ENCODE data around the gene ARHGAP22.

ARHGAP22 gene

GRCh38 chr10:48526846-48527505, 77.9 kb downstream of the ARHGAP22 start:
- DNase-seq: no peak

GRCh38 chr10:48526011-48526821, 78.7 kb downstream of the ARHGAP22 start:
- no peak for DNase-seq

DNA sequence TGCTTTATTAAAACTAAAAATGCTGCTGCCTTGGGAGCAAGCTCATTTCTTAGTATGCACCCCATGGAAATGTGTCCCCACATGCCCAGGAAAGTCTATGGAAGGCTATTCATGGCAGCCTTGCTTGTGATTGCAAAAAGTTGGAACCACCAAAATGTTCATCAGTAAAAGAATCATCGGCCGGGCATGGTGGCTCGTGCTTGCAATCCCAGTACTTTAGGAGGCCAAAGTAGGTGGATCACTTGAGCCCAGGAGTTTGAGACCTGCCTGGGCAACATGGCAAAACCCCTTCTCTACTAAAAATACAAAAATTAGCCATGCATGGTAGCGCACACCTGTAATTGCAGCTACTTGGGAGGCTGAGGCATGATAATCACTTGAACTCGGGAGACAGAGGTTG, 79.8 kb downstream of the ARHGAP22 start:
- no peak for DNase-seq

DNA sequence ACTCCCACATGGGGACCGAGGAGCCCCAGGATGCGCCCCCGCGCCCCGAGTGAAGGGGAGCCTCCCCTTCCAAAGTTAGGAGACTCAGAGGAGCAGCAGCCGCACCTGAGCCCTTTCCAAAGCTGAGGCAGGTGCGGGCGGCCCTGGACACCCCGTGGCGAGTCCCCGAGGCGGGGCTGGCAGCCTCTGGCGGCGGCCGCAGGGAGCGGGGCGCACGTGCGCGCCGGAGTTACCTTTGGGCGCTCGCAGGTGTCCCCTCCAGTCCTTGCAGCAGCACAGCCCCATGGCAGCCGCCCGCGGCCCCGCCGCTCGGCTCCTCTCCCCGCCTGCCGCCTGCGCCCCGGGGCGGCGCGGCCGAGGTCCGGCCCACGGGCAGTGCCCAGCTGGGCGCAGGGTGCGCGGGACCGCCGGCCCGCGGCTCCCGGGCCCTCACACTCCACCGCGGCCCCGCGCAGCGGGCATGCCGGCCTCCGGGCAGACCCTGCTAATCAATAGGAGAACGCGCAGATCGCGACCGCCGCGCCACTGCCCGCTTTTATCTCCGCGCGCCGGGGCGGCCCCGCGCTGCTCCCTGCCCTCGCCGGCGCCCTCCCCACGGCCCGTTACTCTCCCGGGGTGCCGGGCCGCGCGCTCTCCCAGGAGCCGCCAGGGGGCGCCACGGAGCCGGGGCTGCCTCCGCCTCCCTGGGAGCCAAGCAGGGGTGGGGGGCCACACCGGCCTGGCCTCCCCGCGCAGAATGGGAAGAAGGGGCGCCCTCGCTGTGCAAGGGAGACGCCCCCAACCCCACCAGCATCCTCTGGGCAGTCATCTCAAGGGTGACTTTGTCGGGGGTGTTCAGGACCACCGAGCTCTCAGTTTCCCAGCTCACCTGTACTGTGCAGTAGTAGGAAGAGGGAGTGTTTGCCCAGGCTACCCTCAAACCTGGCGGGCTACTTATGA, 80.8 kb downstream of the ARHGAP22 start:
- no peak for DNase-seq

- no peak for DNase-seq
Observed at GRCh38 chr10:48523212-48523819, 81.6 kb downstream of the ARHGAP22 start.

GRCh38 chr10:48522011-48522765, 82.7 kb downstream of the ARHGAP22 start:
- no peak for DNase-seq

DNA sequence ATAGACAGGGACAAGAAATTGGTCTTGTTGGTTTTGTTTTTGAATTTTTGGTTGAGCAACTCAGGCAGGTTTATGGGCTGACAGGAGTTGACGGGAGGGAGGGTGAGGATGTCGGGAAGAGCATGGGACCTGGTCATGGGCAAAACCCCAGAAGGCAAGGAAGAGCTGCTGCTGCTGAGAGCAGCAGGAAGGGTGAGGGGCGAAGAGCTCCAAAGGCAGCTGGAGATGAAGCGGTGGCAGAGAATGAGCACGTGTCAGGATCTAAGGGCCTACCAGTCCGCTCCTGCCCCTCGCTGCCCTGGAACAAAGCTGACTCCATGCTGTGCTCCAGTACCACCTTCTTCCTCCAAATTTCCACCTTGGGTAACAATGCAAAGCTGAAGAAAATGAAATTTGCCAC, 84.3 kb downstream of the ARHGAP22 start:
- no peak for DNase-seq

GRCh38 chr10:48520184-48520506, 84.7 kb downstream of the ARHGAP22 start:
- no peak for DNase-seq

- DNase-seq: no peak
Observed at GRCh38 chr10:48519481-48520183, 85.2 kb downstream of the ARHGAP22 start.

- no peak for DNase-seq
Observed at GRCh38 chr10:48518986-48519385, 85.9 kb downstream of the ARHGAP22 start.

DNA sequence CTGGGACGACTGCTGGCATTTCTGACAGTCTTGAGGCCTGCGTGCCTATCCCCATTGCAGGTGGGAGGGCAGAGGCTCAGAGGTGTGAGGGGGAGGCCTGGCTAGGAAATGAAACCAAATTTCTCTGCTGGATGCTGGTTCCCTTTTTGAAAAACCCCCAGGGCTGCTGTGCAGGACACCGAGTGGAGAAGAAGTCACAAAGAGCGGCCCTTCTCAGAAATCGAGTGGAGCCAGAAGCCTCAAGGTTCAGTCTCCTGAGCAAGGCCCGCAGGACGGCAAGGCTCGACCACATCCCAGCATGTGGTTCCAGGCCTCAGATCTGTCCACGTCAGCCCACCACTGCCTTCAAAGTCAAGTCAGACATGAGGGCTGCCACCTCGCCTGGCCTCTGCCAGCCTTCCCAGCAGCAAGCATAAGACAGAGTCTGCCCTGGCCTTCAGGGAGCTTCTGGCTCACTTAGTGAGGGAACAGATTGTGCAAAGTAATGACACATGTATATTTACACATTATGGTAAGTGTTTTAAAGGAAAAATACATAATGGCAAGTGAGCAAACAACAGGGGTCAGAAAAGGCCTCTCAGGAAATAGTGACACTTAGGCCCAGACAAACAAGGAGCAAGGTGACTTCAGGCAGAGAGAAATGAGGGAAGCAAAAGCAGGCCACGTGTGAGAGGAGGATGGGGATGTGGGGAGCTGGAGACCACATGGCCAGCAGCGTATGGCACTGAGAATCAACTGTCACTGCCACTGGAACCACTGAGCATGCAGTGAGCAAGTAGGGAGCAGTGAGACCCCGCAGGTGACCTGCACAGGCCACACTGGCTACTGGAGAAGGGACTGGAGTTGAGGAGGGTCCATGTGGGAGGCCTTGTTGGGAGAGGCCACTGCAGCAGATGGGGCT, 86.7 kb downstream of the ARHGAP22 start:
- no peak for DNase-seq

GRCh38 chr10:48517482-48517881, 87.4 kb downstream of the ARHGAP22 start:
- DNase-seq: no peak

GRCh38 chr10:48516911-48517310, 88.0 kb downstream of the ARHGAP22 start:
- DNase-seq: no peak

- no peak for DNase-seq
Observed at GRCh38 chr10:48514916-48515315, 90.0 kb downstream of the ARHGAP22 start.

- DNase-seq: no peak
Observed at GRCh38 chr10:48514255-48514654, 90.6 kb downstream of the ARHGAP22 start.

DNA sequence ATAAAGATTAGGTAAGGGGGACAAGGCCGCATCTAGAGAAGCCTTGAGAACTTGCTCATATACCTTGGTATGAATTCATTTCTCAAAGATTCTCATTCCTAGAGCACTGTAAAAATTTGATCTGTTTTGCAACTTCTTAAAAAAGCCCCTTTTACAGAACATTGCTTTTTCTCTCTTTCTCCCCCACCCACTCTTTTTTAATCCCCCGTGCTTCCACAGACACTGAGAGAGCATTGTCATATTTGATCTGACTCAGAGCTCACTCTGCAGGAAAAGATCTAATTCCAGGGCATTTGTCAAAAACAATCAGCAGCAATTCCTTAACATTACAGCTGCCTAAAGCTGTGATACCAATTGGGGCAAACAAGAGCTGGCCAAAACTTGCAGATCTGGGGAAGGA, 92.0 kb downstream of the ARHGAP22 start:
- DNase-seq: no peak

DNA sequence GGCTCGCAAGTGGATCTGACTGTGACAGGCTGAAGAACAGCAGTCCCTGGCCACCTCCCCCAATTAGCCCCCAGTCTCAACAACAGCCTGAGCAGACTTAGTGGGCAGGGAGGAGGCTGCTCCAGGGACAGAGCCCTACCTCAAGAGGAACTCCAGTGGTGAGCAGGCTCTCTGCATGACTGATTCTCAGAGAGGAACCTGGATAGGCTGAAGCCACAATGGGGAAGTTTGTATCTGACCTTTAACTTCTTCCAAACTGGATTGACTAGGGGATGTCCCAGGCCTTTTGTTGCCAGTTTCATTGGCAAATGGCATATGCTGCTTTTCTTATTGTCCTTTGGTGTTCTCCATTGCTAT, 93.0 kb downstream of the ARHGAP22 start:
- no peak for DNase-seq

DNA sequence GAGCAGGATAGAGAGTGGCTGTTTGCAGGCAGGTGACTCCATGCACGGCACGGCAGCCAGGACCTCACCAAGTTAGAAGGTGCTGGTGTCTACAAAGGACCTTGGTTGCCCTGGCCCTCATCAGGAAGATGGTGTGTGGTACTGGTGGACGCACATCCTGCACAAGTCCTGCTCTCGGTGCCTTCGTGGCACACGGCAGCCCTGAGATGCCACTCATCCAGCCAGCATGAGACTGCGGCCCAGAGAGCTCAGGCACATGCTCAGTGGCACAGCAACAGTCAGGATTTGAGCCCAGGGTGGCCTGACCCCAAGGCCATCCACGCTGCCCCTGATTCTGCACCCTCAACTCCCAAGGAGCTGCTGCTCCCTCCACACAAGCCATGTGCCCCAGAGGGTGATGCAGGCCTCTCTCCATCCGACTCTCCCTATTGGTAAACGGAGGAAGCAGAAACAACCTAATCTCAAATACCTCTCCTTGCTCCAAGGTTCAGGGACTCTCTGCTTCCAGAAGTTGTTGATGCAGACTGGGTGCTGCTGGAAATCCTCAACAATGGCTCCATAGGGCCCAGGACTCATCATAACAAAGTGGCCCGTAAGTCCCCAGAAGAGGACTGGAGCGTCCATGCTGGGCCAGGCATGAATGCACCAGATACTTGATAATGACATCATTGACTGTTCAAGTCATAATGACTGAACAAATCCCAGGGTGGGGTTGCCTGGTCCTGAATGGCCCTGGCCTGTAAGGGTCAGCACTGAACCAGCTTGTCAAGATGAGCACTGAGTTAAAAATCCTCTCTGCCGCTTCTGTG, 93.6 kb downstream of the ARHGAP22 start:
- no peak for DNase-seq

DNA sequence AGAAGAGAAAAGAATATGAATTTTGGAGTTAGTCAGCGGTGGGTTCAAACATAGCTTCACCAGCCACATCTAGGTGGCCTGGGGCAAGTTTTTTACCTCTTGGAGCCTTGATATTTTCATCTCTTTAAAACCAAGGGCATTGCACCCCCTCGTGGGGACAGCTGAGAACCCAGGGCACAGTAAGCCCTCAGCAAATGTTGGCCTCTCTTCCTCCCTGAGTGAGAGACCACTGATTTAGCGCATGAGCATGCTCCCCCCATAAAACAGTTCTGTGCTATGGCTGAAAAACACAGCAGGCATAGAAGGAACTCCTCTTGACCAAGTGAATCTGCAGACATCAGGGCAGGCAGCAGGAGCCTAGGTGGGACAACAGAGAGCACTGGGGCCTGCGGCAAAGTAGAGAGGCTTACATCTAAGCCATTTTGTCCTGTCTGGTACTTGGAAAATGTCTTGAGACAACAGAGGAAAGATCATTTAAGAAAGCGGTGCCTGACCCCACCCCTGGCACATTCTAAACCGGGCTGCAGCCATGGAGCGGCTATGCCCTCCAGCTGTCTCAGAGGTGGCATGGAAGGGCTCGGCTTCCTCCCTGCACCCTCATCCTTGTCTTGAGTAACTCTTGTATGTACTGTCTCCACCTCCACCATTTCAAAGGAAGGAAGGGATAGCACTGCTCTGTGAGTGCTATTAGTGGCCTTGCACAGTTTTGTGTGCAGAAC, 94.7 kb downstream of the ARHGAP22 start:
- DNase-seq: no peak
